H9 (cell line): ENCODE measurements around the gene SERPINA6. TPM values are rescaled to one million over a fixed set of nuclear protein-coding genes. Genes with fewer than 3 reads are reported as not detected.

Experiments
- DNase-seq: peaks from one replicate; pipeline ENCODE4 v3.0.0-alpha.2; 2017
- H2AFZ ChIP-seq: one replicate; pipeline ENCODE4 v1.6.1; 2013; ENCODE audit warnings: mild to moderate bottlenecking, low read length, control low read depth, moderate library complexity
- H2AK5ac ChIP-seq: 2 replicates; pipeline ENCODE4 v1.6.1; 2013; ENCODE audit warnings: low read length, control low read depth, mixed read lengths; ENCODE audit not compliant: insufficient read length
- H2BK120ac ChIP-seq: one replicate; pipeline ENCODE4 v1.6.1; 2013; ENCODE audit warnings: low read depth, mild to moderate bottlenecking, low read length, control low read depth, inconsistent platforms; ENCODE audit not compliant: poor library complexity, severe bottlenecking
- H2BK12ac ChIP-seq: 2 replicates; pipeline ENCODE4 v1.6.1; 2013; ENCODE audit warnings: low read length, control low read depth, mixed read lengths, low read depth; ENCODE audit not compliant: insufficient read length
- H2BK15ac ChIP-seq: 2 replicates; pipeline ENCODE4 v1.6.1; 2013; ENCODE audit warnings: low read depth, low read length, control low read depth
- H2BK20ac ChIP-seq: one replicate; pipeline ENCODE4 v1.6.1; 2013; ENCODE audit warnings: low read depth, mild to moderate bottlenecking, low read length, control low read depth, inconsistent platforms; ENCODE audit not compliant: poor library complexity, severe bottlenecking
- H2BK5ac ChIP-seq: 2 replicates; pipeline ENCODE4 v1.6.1; 2013; ENCODE audit warnings: low read length, control low read depth, mixed read lengths; ENCODE audit not compliant: insufficient read length
- H3K14ac ChIP-seq: 2 replicates; pipeline ENCODE4 v1.6.1; 2013; ENCODE audit warnings: low read length, control low read depth; ENCODE audit not compliant: insufficient read depth
- H3K18ac ChIP-seq: 2 replicates; pipeline ENCODE4 v1.6.1; 2013; ENCODE audit warnings: low read depth, mild to moderate bottlenecking, mixed read lengths, low read length, control low read depth; ENCODE audit not compliant: insufficient read length
- H3K23ac ChIP-seq: 2 replicates; pipeline ENCODE4 v1.6.1; 2013; ENCODE audit warnings: low read length, control low read depth, mixed read lengths, low read depth; ENCODE audit not compliant: insufficient read length
- H3K23me2 ChIP-seq: 2 replicates; pipeline ENCODE4 v1.6.1; 2013; ENCODE audit warnings: low read depth, mild to moderate bottlenecking, mixed read lengths, low read length, control low read depth; ENCODE audit not compliant: insufficient read length, poor library complexity, severe bottlenecking
- H3K27ac ChIP-seq: 2 replicates; pipeline ENCODE4 v1.5.1; 2013; ENCODE audit warnings: low read length, control low read depth, mixed read lengths, low read depth; ENCODE audit not compliant: insufficient read length
- H3K27me3 ChIP-seq: 2 replicates; pipeline ENCODE4 v1.6.1; 2013; ENCODE audit warnings: low read length, control low read depth, inconsistent platforms; ENCODE audit not compliant: insufficient read depth
- H3K4ac ChIP-seq: 2 replicates; pipeline ENCODE4 v1.6.1; 2013; ENCODE audit warnings: low read depth, mild to moderate bottlenecking, control low read depth, inconsistent platforms, low read length, moderate library complexity
- H3K4me1 ChIP-seq: 2 replicates; pipeline ENCODE4 v1.6.1; 2013; ENCODE audit warnings: low read length, control low read depth, inconsistent platforms; ENCODE audit not compliant: insufficient read depth
- H3K4me2 ChIP-seq: 2 replicates; pipeline ENCODE4 v1.6.1; 2013; ENCODE audit warnings: low read length, control low read depth, mixed read lengths; ENCODE audit not compliant: insufficient read length, insufficient read depth
- H3K56ac ChIP-seq: 2 replicates; pipeline ENCODE4 v1.6.1; 2013; ENCODE audit warnings: low read depth, mild to moderate bottlenecking, mixed read lengths, low read length, control low read depth; ENCODE audit not compliant: insufficient read length
- H3K79me1 ChIP-seq: 2 replicates; pipeline ENCODE4 v1.6.1; 2013; ENCODE audit warnings: low read depth, mild to moderate bottlenecking, moderate library complexity, low read length, control low read depth, inconsistent platforms; ENCODE audit not compliant: insufficient read depth, poor library complexity, severe bottlenecking
- H3K79me2 ChIP-seq: 2 replicates; pipeline ENCODE4 v1.6.1; 2013; ENCODE audit warnings: low read length, control low read depth, inconsistent platforms; ENCODE audit not compliant: insufficient read depth
- H3K9ac ChIP-seq: 2 replicates; pipeline ENCODE4 v1.6.1; 2013; ENCODE audit warnings: low read length, control low read depth, mixed read lengths; ENCODE audit not compliant: insufficient read length; ENCODE audit errors: extremely low read depth
- H3K9me3 ChIP-seq: one replicate; pipeline ENCODE4 v1.6.1; 2013; ENCODE audit warnings: low read depth, low read length, inconsistent platforms; ENCODE audit not compliant: control insufficient read depth
- H3T11ph ChIP-seq: one replicate; pipeline ENCODE4 v1.6.1; 2013; ENCODE audit warnings: mild to moderate bottlenecking, low read length, control low read depth, inconsistent platforms
- H4K20me1 ChIP-seq: one replicate; pipeline ENCODE4 v1.6.1; 2013; ENCODE audit not compliant: control insufficient read depth, insufficient read length, insufficient read depth
- H4K5ac ChIP-seq: 2 replicates; pipeline ENCODE4 v1.6.1; 2013; ENCODE audit warnings: low read depth, mild to moderate bottlenecking, mixed read lengths, low read length, control low read depth; ENCODE audit not compliant: insufficient read length
- H4K8ac ChIP-seq: replicated peaks from 2 replicates; pipeline ENCODE4 v1.6.1; 2013; ENCODE audit warnings: low read length, control low read depth, mixed read lengths, low read depth; ENCODE audit not compliant: insufficient read length
- H4K91ac ChIP-seq: 2 replicates; pipeline ENCODE4 v1.6.1; 2013; ENCODE audit warnings: low read depth, mild to moderate bottlenecking, moderate library complexity, mixed read lengths, low read length, control low read depth; ENCODE audit not compliant: insufficient read length
- H3K27ac Mint-ChIP-seq, 3 experiments: 2 replicates in 2 of 3; 3 replicates in 1 of 3; pipeline ENCODE4 v1.8.0; 2020 to 2021; ENCODE audit warnings: mixed read lengths in 3 of 3, mild to moderate bottlenecking in 1 of 3, moderate library complexity in 1 of 3
- H3K27me3 Mint-ChIP-seq: 2 replicates; pipeline ENCODE4 v1.8.0; 2021; ENCODE audit warnings: low read depth, mild to moderate bottlenecking, moderate library complexity, mixed read lengths
- H3K36me3 Mint-ChIP-seq, 3 experiments: 2 replicates in 2 of 3; 3 replicates in 1 of 3; pipeline ENCODE4 v1.8.0; 2020 to 2021; ENCODE audit warnings: low read depth in 3 of 3, mixed read lengths in 3 of 3; ENCODE audit not compliant: insufficient read depth in 1 of 3
- H3K4me1 Mint-ChIP-seq, 2 experiments: 2 replicates each; pipeline ENCODE4 v1.8.0; 2020; ENCODE audit warnings: mixed read lengths in 2 of 2
- H3K4me3 Mint-ChIP-seq, 2 experiments: 2 replicates in 1 of 2; 3 replicates in 1 of 2; pipeline ENCODE4 v1.8.0; 2020 to 2021; ENCODE audit warnings: mild to moderate bottlenecking in 2 of 2, mixed read lengths in 2 of 2, moderate library complexity in 1 of 2
- H3K9me3 Mint-ChIP-seq, 2 experiments: 2 replicates in 1 of 2; 3 replicates in 1 of 2; pipeline ENCODE4 v1.8.0; 2020; ENCODE audit warnings: mild to moderate bottlenecking in 2 of 2, mixed read lengths in 2 of 2, moderate library complexity in 1 of 2
- CTCF ChIP-seq: fragments of 200-600 bp; sonication (generic); conservative IDR thresholded peaks from 3 replicates; pipeline ENCODE4 v1.8.0; 2021; ENCODE audit warnings: antibody characterized with exemption, mild to moderate bottlenecking
- WGBS: extraction: QIAGEN DNeasy Blood & Tissue Kit; methylation state at CpG from one replicate; pipeline ENCODE4 v1.1.7; 2013; ENCODE audit warnings: missing lambda C conversion rate, low lambda C conversion rate, mixed read lengths; ENCODE audit not compliant: insufficient read length; ENCODE audit errors: extremely low coverage; 5-methylcytosine and 5-hydroxymethylcytosine counted together
- total RNA-seq: library from RNA; stranded (reverse); gene quantifications from 2 replicates; pipeline ENCODE4 v1.2.1, GENCODE V29; 2021

SERPINA6 gene
- total RNA-seq, 1 experiment from 2014 or later = not detected

- Mint-ChIP-seq H3K4me1 (no peaks in the 10 kb centered on the region), H3K27ac (no peak overlapping the region), H3K36me3 (peaks cover 3 to 8% (median 4%) of the 10 kb centered on the region in 3 experiments; a peak in 4 of 7 replicates), H3K4me3 (no peak overlapping the region), H3K27me3 (peaks cover 10% of the 10 kb centered on the region), H3K9me3 (peaks cover 14 to 24% of the 10 kb centered on the region in 2 experiments)
- H2AFZ ChIP-seq = no peak overlapping the region
- no peaks in the 10 kb centered on the region for H3K79me1 ChIP-seq
- H2AK5ac ChIP-seq = no peak overlapping the region
- H4K91ac ChIP-seq = no peak overlapping the region
- TF ChIP-seq CTCF = no peak
- no peaks in the 10 kb centered on the region for H3K4me1 ChIP-seq
- H3T11ph ChIP-seq = no peak overlapping the region
- no peaks in the 10 kb centered on the region for H3K23me2 ChIP-seq
- H2BK12ac ChIP-seq = no peak overlapping the region
- no peak overlapping the region for H2BK15ac ChIP-seq
- no peak overlapping the region for H3K56ac ChIP-seq
- no CpG with 5 or more reads among the region's 2 CpGs for WGBS
- H3K18ac ChIP-seq = no peak overlapping the region
- H3K4me2 ChIP-seq = no peak overlapping the region
- no peak overlapping the region for H2BK5ac ChIP-seq
- H4K8ac ChIP-seq = no peak overlapping the region
- no peak for DNase-seq
- H3K27me3 ChIP-seq = no peaks in the 10 kb centered on the region
- H2BK20ac ChIP-seq = no peak overlapping the region
- no peak overlapping the region for H2BK120ac ChIP-seq
- H4K20me1 ChIP-seq = no peaks in the 10 kb centered on the region
- H3K23ac ChIP-seq = no peak overlapping the region
- H3K79me2 ChIP-seq = no peaks in the 10 kb centered on the region
- H4K5ac ChIP-seq = no peak overlapping the region
- H3K4ac ChIP-seq = no peak overlapping the region
- H3K14ac ChIP-seq = no peak overlapping the region
- H3K27ac ChIP-seq = no peak overlapping the region
- H3K9me3 ChIP-seq = no peaks in the 10 kb centered on the region
- H3K9ac ChIP-seq = no peak overlapping the region
These were observed 17.5 kb downstream of the SERPINA6 start for GRCh38 chr14:94305620-94306019.
